Prostate gland (tissue), 2 donors: ENCODE results near the gene KCNK13.

ENCODE experiments used
- POLR2A ChIP-seq: fragments of 450-650 bp; IDR thresholded peaks from one replicate; pipeline ENCODE4 v1.6.1; 2016; ENCODE audit warnings: antibody characterized with exemption, mild to moderate bottlenecking
- TF ChIP-seq, protein P1 (sequence below), 4 experiments: fragments of 200-600 bp in 2 of 4; fragments of 450-650 bp in 2 of 4; sonication (generic) in 2 of 4; IDR thresholded peaks; 1 replicate in 3 of 4; 2 replicates in 1 of 4; pipeline ENCODE4 v1.5.1; 2016 to 2019; ENCODE audit warnings: antibody characterized with exemption in 4 of 4, mild to moderate bottlenecking in 2 of 4, moderate library complexity in 2 of 4

DNA sequence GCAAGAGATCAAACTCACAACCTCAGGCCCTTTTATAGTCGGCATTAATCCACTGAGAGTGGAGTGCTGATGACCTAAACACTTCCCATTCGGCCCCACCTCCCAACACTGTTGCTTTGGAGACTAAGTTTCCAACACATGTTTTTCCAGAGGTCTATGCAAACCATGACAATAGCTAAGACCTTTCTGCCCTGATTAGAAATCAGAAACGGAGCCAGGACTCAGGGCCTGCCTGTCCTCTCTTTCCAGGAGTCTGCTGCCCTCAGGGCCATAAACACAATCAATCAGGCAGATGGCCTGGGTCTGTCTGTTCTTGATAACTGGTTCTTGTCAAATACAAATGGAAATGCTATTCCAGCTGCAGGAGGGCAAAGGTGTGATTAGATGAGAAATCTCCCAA is 97.4 kb downstream of the KCNK13 start:
- TF ChIP-seq, protein P1, sequence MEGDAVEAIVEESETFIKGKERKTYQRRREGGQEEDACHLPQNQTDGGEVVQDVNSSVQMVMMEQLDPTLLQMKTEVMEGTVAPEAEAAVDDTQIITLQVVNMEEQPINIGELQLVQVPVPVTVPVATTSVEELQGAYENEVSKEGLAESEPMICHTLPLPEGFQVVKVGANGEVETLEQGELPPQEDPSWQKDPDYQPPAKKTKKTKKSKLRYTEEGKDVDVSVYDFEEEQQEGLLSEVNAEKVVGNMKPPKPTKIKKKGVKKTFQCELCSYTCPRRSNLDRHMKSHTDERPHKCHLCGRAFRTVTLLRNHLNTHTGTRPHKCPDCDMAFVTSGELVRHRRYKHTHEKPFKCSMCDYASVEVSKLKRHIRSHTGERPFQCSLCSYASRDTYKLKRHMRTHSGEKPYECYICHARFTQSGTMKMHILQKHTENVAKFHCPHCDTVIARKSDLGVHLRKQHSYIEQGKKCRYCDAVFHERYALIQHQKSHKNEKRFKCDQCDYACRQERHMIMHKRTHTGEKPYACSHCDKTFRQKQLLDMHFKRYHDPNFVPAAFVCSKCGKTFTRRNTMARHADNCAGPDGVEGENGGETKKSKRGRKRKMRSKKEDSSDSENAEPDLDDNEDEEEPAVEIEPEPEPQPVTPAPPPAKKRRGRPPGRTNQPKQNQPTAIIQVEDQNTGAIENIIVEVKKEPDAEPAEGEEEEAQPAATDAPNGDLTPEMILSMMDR (IDR thresholded peaks at IDR 0.05), result no peak
- no peak for TF ChIP-seq POLR2A
